Activated CD4-positive, alpha-beta T cell treated with anti-CD3 and anti-CD28 coated beads, Interleukin-2, Interleukin-6, amounts not matched to agents 100 ng/mL and 50 ng/mL, durations not matched to agents 16 hours and 8 hours (primary cell): Measurements from ENCODE around the gene TBC1D5.
A peak's percentile ranks its signal among the peaks of the same experiment; 100 is the strongest.

Source experiments
- DNase-seq: peaks from one replicate; pipeline ENCODE4 v3.0.0-alpha.2; 2020

The TBC1D5 gene

GRCh38 chr3:17339132-17339575 is 403.3 kb downstream of the TBC1D5 start:
- no peak for DNase-seq

- no peak for DNase-seq
These were observed 406.1 kb downstream of the TBC1D5 start for GRCh38 chr3:17336291-17336690.

GRCh38 chr3:17333893-17334292 is 408.5 kb downstream of the TBC1D5 start:
- DNase-seq, result no peak

- no peak for DNase-seq
These were observed 409.0 kb downstream of the TBC1D5 start for GRCh38 chr3:17333446-17333845.

GRCh38 chr3:17330660-17331059 is 411.8 kb downstream of the TBC1D5 start:
- no peak for DNase-seq

GRCh38 chr3:17329927-17330326 is 412.5 kb downstream of the TBC1D5 start:
- DNase-seq, result no peak

- DNase-seq, result peak; percentile 42
These were observed 420.2 kb downstream of the TBC1D5 start for GRCh38 chr3:17322106-17322793.

- DNase-seq, result no peak
These were observed 422.2 kb downstream of the TBC1D5 start for GRCh38 chr3:17320266-17320665.

- no peak for DNase-seq
These were observed 426.5 kb downstream of the TBC1D5 start for GRCh38 chr3:17315897-17316296.

GRCh38 chr3:17314171-17314570 is 428.3 kb downstream of the TBC1D5 start:
- DNase-seq, result no peak

GRCh38 chr3:17313746-17314145 is 428.7 kb downstream of the TBC1D5 start:
- no peak for DNase-seq

GRCh38 chr3:17310983-17311382 is 431.4 kb downstream of the TBC1D5 start:
- no peak for DNase-seq

- DNase-seq, result no peak
These were observed 434.5 kb downstream of the TBC1D5 start for GRCh38 chr3:17307887-17308286.

GRCh38 chr3:17307482-17307881 is 434.9 kb downstream of the TBC1D5 start:
- DNase-seq, result no peak

GRCh38 chr3:17304969-17305368 is 437.5 kb downstream of the TBC1D5 start:
- no peak for DNase-seq

- DNase-seq, result no peak
These were observed 439.7 kb downstream of the TBC1D5 start for GRCh38 chr3:17302774-17303173.

GRCh38 chr3:17302170-17302569 is 440.3 kb downstream of the TBC1D5 start:
- DNase-seq, result no peak

GRCh38 chr3:17301271-17301670 is 441.2 kb downstream of the TBC1D5 start:
- DNase-seq, result no peak

- no peak for DNase-seq
These were observed 442.0 kb downstream of the TBC1D5 start for GRCh38 chr3:17300441-17300840.

GRCh38 chr3:17298038-17298437 is 444.4 kb downstream of the TBC1D5 start:
- DNase-seq, result no peak

- DNase-seq, result no peak
These were observed 449.9 kb downstream of the TBC1D5 start for GRCh38 chr3:17292556-17292955.

GRCh38 chr3:17290894-17291293 is 451.5 kb downstream of the TBC1D5 start:
- no peak for DNase-seq

GRCh38 chr3:17288839-17289399 is 453.5 kb downstream of the TBC1D5 start:
- no peak for DNase-seq

GRCh38 chr3:17287006-17287689 is 455.3 kb downstream of the TBC1D5 start:
- DNase-seq, result no peak
